GM23338 (cell line): Measurements from ENCODE around the gene CEBPZ. TPM values are rescaled to one million over a fixed set of nuclear protein-coding genes. Genes with fewer than 3 reads are reported as not detected.

Source experiments
- ATAC-seq: fragments of 200-7000 bp; cut with Tn5 transposase; 3 replicates; pipeline ENCODE4 v1.9.1; 2020
- DNase-seq: peaks from one replicate; pipeline ENCODE4 v3.0.0-alpha.2; 2015; ENCODE audit warnings: low spot score
- H2AFZ ChIP-seq: fragments of 200-600 bp; sonication (generic); 2 replicates; pipeline ENCODE4 v1.8.0; 2016; ENCODE audit warnings: antibody characterized with exemption, mild to moderate bottlenecking, moderate library complexity
- H3F3A ChIP-seq: fragments of 200-600 bp; sonication (generic); replicated peaks from 2 replicates; pipeline ENCODE4 v1.8.0; 2017; ENCODE audit warnings: antibody characterized with exemption, mixed run types, low read depth
- H3K27ac ChIP-seq: fragments of 200-600 bp; sonication (generic); 2 replicates; pipeline ENCODE4 v1.6.1; 2016; ENCODE audit warnings: low read depth
- H3K27me3 ChIP-seq: fragments of 200-600 bp; sonication (generic); 2 replicates; pipeline ENCODE4 v1.8.0; 2016; ENCODE audit warnings: mild to moderate bottlenecking, mixed run types, moderate library complexity; ENCODE audit not compliant: insufficient read depth
- H3K36me3 ChIP-seq: fragments of 200-600 bp; sonication (generic); 2 replicates; pipeline ENCODE4 v1.8.0; 2016; ENCODE audit warnings: mild to moderate bottlenecking; ENCODE audit not compliant: insufficient read depth
- H3K4me1 ChIP-seq: fragments of 200-600 bp; sonication (generic); 2 replicates; pipeline ENCODE4 v1.8.0; 2016; ENCODE audit warnings: mild to moderate bottlenecking, moderate library complexity; ENCODE audit not compliant: insufficient read depth
- H3K4me2 ChIP-seq: fragments of 200-600 bp; sonication (generic); 2 replicates; pipeline ENCODE4 v1.7.1; 2017; ENCODE audit warnings: mixed run types
- H3K4me3 ChIP-seq: fragments of 200-600 bp; sonication (generic); 2 replicates; pipeline ENCODE4 v1.6.1; 2016; ENCODE audit warnings: mixed run types
- H3K79me2 ChIP-seq: fragments of 200-600 bp; sonication (generic); replicated peaks from 2 replicates; pipeline ENCODE4 v1.8.0; 2017; ENCODE audit warnings: mild to moderate bottlenecking; ENCODE audit not compliant: insufficient read depth
- H3K9me2 ChIP-seq: fragments of 200-600 bp; sonication (generic); 2 replicates; pipeline ENCODE4 v1.8.0; 2017; ENCODE audit not compliant: insufficient read depth
- H4K20me1 ChIP-seq: fragments of 200-600 bp; sonication (generic); replicated peaks from 2 replicates; pipeline ENCODE4 v1.8.0; 2017; ENCODE audit warnings: mild to moderate bottlenecking; ENCODE audit not compliant: insufficient read depth
- H3K27ac Mint-ChIP-seq: 2 replicates; pipeline ENCODE4 v1.8.0; 2020; ENCODE audit warnings: inconsistent platforms, mild to moderate bottlenecking, moderate library complexity, mixed read lengths
- H3K27me3 Mint-ChIP-seq: 3 replicates; pipeline ENCODE4 v1.8.0; 2022; ENCODE audit warnings: low read depth, mild to moderate bottlenecking, moderate library complexity, mixed read lengths, inconsistent platforms; ENCODE audit not compliant: insufficient read depth, poor library complexity
- H3K36me3 Mint-ChIP-seq: 3 replicates; pipeline ENCODE4 v1.8.0; 2021; ENCODE audit warnings: low read depth, mild to moderate bottlenecking, inconsistent platforms, moderate library complexity, mixed read lengths
- H3K4me1 Mint-ChIP-seq: 3 replicates; pipeline ENCODE4 v1.8.0; 2020; ENCODE audit warnings: mild to moderate bottlenecking, inconsistent platforms, mixed read lengths
- H3K4me3 Mint-ChIP-seq: 3 replicates; pipeline ENCODE4 v1.8.0; 2021; ENCODE audit warnings: moderate library complexity, mild to moderate bottlenecking, inconsistent platforms, mixed read lengths
- H3K9me3 Mint-ChIP-seq: 3 replicates; pipeline ENCODE4 v1.8.0; 2020; ENCODE audit warnings: moderate library complexity, mild to moderate bottlenecking, inconsistent platforms, mixed read lengths
- CREB1 ChIP-seq: fragments of 250-450 bp; sonication (Bioruptor Pico); IDR thresholded peaks from 2 replicates; pipeline ENCODE4 v1.5.0; 2020; ENCODE audit warnings: low read depth, mild to moderate bottlenecking, moderate library complexity
- EZH2 ChIP-seq: fragments of 200-600 bp; sonication (generic); IDR thresholded peaks from one replicate; pipeline ENCODE4 v1.8.0; 2017; ENCODE audit warnings: antibody characterized with exemption, mild to moderate bottlenecking, low read depth; ENCODE audit not compliant: unreplicated experiment
- JUNB ChIP-seq: IDR thresholded peaks from one replicate; pipeline ENCODE4 v1.6.1; 2016; ENCODE audit warnings: antibody characterized with exemption; ENCODE audit not compliant: unreplicated experiment
- NANOG ChIP-seq: IDR thresholded peaks from 2 replicates; pipeline ENCODE4 v1.6.1; 2016; ENCODE audit warnings: antibody characterized with exemption, borderline replicate concordance
- POLR2AphosphoS5 ChIP-seq: IDR thresholded peaks from 2 replicates; pipeline ENCODE4 v1.6.1; 2016; ENCODE audit warnings: antibody characterized with exemption, low read depth
- STAT1 ChIP-seq: IDR thresholded peaks from one replicate; pipeline ENCODE4 v1.6.1; 2016; ENCODE audit warnings: antibody characterized with exemption; ENCODE audit not compliant: unreplicated experiment
- ZNF114 ChIP-seq: fragments of 250-450 bp; sonication (Bioruptor Pico); IDR thresholded peaks from 2 replicates; pipeline ENCODE4 v1.5.0; 2020; ENCODE audit warnings: mild to moderate bottlenecking, moderate library complexity
- ZNF462 ChIP-seq: fragments of 250-450 bp; sonication (Bioruptor Pico); IDR thresholded peaks from 2 replicates; pipeline ENCODE4 v1.5.0; 2020; ENCODE audit warnings: mild to moderate bottlenecking, moderate library complexity
- polyA plus RNA-seq: library from polyadenylated mRNA; unstranded; fragments of >200 nt; fragmentation: Nextera tagmentation; extraction: Ambion mirVana; gene quantifications from 2 replicates; pipeline ENCODE4 v1.2.1, GENCODE V29; 2016
- total RNA-seq: library from RNA; depleted of rRNA; stranded (reverse); fragments of >200 nt; shearing (Covaris generic); gene quantifications from 2 replicates; pipeline ENCODE4 v1.2.3, GENCODE V29; 2014
- TF ChIP-seq, protein P1 (sequence below): IDR thresholded peaks from one replicate; pipeline ENCODE4 v1.6.1; 2018; ENCODE audit warnings: antibody characterized with exemption; ENCODE audit not compliant: unreplicated experiment
- TF ChIP-seq, protein P2 (sequence below): IDR thresholded peaks from 2 replicates; pipeline ENCODE4 v1.6.1; 2016; ENCODE audit warnings: antibody characterized with exemption
- TF ChIP-seq, protein P3 (sequence below), 2 experiments: fragments of 200-600 bp in 1 of 2; sonication (generic) in 1 of 2; conservative IDR thresholded peaks; 2 replicates each; pipeline versions ENCODE4 v1.5.1 to v1.6.1; 2016 to 2017; ENCODE audit warnings: antibody characterized with exemption in 2 of 2, low read depth in 2 of 2, mild to moderate bottlenecking in 2 of 2, moderate library complexity in 1 of 2

The CEBPZ gene
- total and polyA plus RNA-seq, 2 experiments from 2014 or later = 133 to 185 TPM

- TF ChIP-seq, protein P1, sequence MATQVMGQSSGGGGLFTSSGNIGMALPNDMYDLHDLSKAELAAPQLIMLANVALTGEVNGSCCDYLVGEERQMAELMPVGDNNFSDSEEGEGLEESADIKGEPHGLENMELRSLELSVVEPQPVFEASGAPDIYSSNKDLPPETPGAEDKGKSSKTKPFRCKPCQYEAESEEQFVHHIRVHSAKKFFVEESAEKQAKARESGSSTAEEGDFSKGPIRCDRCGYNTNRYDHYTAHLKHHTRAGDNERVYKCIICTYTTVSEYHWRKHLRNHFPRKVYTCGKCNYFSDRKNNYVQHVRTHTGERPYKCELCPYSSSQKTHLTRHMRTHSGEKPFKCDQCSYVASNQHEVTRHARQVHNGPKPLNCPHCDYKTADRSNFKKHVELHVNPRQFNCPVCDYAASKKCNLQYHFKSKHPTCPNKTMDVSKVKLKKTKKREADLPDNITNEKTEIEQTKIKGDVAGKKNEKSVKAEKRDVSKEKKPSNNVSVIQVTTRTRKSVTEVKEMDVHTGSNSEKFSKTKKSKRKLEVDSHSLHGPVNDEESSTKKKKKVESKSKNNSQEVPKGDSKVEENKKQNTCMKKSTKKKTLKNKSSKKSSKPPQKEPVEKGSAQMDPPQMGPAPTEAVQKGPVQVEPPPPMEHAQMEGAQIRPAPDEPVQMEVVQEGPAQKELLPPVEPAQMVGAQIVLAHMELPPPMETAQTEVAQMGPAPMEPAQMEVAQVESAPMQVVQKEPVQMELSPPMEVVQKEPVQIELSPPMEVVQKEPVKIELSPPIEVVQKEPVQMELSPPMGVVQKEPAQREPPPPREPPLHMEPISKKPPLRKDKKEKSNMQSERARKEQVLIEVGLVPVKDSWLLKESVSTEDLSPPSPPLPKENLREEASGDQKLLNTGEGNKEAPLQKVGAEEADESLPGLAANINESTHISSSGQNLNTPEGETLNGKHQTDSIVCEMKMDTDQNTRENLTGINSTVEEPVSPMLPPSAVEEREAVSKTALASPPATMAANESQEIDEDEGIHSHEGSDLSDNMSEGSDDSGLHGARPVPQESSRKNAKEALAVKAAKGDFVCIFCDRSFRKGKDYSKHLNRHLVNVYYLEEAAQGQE = no peak
- TF ChIP-seq, protein P2, sequence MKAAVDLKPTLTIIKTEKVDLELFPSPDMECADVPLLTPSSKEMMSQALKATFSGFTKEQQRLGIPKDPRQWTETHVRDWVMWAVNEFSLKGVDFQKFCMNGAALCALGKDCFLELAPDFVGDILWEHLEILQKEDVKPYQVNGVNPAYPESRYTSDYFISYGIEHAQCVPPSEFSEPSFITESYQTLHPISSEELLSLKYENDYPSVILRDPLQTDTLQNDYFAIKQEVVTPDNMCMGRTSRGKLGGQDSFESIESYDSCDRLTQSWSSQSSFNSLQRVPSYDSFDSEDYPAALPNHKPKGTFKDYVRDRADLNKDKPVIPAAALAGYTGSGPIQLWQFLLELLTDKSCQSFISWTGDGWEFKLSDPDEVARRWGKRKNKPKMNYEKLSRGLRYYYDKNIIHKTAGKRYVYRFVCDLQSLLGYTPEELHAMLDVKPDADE = no peak
- no peak for TF ChIP-seq NANOG
- TF ChIP-seq, protein P3, sequence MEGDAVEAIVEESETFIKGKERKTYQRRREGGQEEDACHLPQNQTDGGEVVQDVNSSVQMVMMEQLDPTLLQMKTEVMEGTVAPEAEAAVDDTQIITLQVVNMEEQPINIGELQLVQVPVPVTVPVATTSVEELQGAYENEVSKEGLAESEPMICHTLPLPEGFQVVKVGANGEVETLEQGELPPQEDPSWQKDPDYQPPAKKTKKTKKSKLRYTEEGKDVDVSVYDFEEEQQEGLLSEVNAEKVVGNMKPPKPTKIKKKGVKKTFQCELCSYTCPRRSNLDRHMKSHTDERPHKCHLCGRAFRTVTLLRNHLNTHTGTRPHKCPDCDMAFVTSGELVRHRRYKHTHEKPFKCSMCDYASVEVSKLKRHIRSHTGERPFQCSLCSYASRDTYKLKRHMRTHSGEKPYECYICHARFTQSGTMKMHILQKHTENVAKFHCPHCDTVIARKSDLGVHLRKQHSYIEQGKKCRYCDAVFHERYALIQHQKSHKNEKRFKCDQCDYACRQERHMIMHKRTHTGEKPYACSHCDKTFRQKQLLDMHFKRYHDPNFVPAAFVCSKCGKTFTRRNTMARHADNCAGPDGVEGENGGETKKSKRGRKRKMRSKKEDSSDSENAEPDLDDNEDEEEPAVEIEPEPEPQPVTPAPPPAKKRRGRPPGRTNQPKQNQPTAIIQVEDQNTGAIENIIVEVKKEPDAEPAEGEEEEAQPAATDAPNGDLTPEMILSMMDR (conservative IDR thresholded peaks at IDR 0.05; ENCODE audit: low read depth in 2 of 2) = no peak
Measured at GRCh38 chr2:37173741-37174140, 57.7 kb downstream of the CEBPZ start (continued).

GRCh38 chr2:37171624-37171950, 59.8 kb downstream of the CEBPZ start:
- peaks cover 1% of the 10 kb centered on the region for H3K27me3 Mint-ChIP-seq
- Histone ChIP-seq H3K36me3 (no peaks in the 10 kb centered on the region), H3K27ac (no peak overlapping the region), H3F3A (no peaks in the 10 kb centered on the region), H3K4me2 (no peak overlapping the region), H3K79me2 (no peaks in the 10 kb centered on the region), H3K9me2 (no peaks in the 10 kb centered on the region), H3K4me1 (no peaks in the 10 kb centered on the region), H4K20me1 (no peaks in the 10 kb centered on the region), H3K4me3 (no peak overlapping the region), H3K27me3 (no peaks in the 10 kb centered on the region), H2AFZ (0 out of 2 replicates have a peak overlapping the region, but pooled peaks have one; percentile 60)
- no peak overlapping the region for H3K27ac Mint-ChIP-seq
- H3K36me3 Mint-ChIP-seq = no peaks in the 10 kb centered on the region
- H3K4me1 Mint-ChIP-seq = peaks cover 2% of the 10 kb centered on the region; the same call in 1 of the 3 replicates
- ATAC-seq = no peak
- no peak overlapping the region for H3K4me3 Mint-ChIP-seq
- DNase-seq = no peak
- TF ChIP-seq CREB1 (CRISPR knock-in tag) (no peak), ZNF114 (CRISPR knock-in tag) (no peak), JUNB (no peak), NANOG (no peak), STAT1 (no peak), EZH2 (no peak), POLR2AphosphoS5 (no peak), ZNF462 (no peak)
- TF ChIP-seq, protein P2 = no peak
- H3K9me3 Mint-ChIP-seq = no peaks in the 10 kb centered on the region
